DMS114 treated with DMSO at 0.1 percent for 48 hours (cell line): ENCODE results near the gene VWA7.
A peak's percentile ranks its signal among the peaks of the same experiment; 100 is the strongest.

Experiments used
- DNase-seq: peaks from one replicate; lab custom pipeline; 2025; ENCODE audit not compliant: unreplicated experiment; lab: John Stamatoyannopoulos, UW

VWA7 gene

DNA sequence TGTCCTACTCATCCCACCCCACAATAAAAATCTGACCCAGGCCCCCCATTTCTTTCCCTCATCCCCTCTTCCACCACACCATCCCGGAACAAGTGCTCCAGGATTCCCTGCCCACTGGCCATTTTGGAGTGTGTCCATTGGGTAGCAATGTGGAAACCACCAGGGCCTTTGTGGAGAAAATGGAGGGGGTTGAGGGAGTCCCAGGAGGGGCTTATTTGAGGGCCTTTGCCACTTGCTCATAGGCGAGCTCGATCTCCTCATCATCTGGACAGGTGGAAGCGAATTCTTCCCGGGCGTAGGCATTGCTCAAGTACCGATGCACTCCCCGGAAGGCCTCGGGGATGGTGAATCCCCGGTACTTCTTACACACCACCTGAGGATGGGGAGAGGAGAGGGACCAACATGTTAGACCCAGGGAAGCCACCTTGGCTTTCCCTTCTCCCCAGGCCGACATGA lies 46.5 kb downstream of the VWA7 start:
- DNase-seq, result no peak

DNA sequence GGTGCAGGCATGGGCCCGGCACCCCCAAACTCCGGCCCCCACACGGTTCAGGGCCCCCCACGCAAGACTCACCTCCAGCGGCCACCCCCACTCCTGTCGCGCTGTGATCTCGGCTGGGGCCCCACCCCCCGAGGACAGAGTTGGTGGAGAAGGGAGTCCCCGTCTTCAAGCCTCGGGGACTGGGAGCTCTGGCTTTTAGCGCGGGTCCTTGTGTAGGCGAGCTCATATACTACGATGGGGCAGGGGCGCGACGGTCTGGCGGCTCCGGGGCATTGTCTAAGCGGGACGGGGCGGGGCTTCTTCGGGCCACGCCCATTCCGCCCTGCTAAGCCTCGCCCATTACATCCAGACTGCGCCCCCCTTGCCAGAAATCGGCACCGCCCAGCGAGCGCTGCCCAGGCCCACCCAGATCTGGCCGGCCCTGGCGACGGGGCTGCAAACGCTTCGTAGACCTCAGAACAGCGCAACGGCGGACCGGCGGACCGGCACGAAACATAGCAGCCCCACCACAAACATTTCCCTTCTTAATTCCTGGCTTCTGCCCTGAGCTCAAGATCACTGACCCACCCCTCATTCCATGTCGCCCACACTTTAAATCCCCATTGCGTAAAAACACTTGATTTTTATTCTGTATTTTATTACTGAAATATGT lies 47.0 kb downstream of the VWA7 start:
- peak; percentile 89 for DNase-seq

DNA sequence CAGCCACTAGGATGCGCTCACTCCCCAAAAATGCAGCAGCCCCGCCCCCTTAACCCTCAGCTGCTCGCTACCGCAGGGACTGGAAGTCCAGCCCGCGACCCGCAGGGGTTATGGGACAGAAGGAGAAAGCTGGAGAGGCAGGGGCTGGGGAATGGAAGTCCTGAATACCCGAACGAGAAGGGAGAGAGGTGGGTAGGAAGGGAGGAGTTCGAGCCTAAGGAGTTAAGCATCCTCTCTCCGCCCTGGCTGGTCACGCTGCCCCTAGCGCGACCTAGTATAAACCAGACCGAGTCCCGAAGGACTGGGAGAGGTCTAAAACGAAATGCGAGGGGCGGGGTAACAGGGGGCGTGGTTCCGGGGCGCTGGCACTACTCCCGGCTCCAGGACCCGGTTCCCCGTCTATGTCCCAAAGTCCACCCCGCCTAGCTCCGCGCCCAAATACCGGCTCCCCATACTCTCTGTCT lies 47.6 kb downstream of the VWA7 start:
- peak; percentile 91 for DNase-seq

DNA sequence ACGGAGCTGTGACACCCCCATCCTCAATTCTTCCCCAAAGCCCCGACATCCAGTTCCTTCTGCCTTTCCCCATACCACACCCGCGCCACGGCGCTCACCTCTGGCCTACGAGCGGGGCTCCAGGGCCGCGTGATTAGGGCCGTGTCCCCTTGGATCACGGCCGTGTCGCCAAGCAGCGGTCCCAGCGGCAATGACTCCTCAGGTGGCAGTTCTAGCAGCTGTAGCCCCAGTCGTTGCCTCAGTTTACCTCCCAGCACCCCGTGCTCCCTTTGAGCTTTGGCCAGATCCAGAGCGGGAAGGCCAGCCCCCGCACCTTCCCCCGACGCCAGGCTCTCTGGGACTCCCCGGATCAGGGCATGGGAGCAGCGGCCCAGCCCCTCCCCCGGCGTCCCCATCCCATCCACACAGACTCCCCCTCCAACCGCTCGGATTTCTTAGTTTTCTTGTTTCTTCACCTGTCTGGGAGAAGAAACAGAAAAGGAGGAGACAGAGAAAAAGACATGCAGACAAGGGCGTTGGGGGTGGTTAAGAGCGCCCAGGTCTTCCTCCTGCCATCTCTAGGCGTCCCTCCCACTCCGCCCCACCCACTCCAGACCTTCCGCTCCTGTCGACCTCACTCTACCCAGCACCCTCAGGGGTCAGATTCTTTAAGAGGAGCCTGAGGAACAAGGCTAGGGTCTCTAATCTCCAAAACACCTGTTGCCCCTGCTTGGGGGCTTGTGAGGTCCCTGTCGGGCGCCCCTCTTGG lies 48.2 kb downstream of the VWA7 start, which contains the start of gene DDAH2:
DDAH2 (minus strand) TSS at position 533 of the 748 bp plus-strand sequence; CDS start at position 395, 138 bp downstream.
- DNase-seq, result no peak

DNA sequence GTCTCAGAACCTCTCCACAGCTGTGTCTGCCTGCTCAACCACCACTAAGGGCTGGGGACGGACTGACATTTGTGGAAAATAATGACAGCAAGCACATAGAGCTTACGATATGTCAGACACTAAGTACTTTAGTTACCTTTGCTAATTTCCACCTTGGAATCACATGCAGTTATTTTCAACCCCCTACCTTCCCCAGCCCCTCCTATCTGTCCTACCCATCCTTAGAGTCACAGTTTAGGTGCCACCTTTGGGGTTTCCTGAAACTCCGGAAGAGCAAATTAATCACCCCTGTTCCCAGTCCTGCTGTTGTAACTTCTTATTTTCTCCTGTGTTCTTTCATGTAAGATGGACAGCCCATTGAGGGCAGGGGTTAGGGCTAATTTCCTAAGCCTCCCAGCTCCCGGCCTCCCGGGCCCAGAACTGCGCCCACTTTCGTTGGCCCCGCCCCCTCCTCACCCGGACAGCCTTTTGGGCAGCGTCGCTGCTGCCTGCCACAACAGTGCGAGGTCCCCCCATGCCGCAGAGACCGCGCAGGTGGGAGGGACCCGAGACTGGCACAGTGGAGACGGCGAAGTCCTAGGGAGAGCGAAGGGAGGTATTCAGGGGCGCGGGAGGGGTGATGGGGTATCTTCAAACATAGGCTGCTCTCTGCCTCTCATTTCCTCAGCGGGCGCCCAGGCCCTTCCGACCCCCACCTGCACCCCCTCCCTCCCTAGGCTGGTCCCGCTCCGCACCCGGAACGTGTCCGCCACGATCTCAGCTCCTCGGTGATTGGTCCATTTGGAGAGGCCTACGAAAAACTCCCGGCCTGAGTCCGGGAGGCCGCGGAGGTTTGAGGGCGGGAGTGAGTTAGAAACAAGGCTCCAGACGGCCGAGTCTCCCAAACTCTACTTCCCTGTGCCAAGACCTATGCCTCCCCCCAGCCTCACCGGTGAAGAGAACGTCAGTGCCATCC lies 49.1 kb downstream of the VWA7 start:
- no peak for DNase-seq

DNA sequence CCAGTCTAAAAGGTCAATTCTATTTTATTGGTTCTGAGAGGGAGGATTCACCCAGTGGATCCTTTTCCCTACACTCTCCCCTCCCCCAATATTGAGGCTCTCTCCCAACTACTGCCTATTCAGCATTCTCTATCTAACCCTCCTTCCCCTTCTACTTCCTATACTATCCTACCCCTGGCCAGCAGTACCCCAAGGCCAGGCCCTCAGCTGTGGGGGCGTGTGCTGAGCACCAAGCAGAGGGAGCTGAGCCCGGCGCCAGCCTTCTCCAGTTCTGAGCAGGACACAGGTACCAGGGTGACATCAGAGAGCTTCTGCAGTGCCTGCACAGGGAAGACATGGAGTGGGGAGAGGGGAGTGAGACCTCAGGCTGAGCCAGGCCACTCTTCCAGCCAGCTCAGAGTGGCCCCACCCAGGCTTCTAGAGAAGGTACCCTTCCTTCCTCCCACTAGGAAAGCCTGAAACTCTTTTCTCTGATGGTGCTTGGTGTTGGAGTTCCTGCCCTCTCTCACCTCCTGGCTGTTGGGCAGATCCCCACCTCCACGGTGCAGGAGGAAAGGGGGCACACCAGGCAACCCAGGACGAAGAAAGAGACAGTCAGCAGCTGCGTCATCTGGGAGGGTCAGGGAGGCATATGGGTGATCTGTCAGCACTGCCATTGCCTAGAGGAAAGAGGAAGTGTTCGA lies 50.0 kb downstream of the VWA7 start:
- DNase-seq, result no peak

DNA sequence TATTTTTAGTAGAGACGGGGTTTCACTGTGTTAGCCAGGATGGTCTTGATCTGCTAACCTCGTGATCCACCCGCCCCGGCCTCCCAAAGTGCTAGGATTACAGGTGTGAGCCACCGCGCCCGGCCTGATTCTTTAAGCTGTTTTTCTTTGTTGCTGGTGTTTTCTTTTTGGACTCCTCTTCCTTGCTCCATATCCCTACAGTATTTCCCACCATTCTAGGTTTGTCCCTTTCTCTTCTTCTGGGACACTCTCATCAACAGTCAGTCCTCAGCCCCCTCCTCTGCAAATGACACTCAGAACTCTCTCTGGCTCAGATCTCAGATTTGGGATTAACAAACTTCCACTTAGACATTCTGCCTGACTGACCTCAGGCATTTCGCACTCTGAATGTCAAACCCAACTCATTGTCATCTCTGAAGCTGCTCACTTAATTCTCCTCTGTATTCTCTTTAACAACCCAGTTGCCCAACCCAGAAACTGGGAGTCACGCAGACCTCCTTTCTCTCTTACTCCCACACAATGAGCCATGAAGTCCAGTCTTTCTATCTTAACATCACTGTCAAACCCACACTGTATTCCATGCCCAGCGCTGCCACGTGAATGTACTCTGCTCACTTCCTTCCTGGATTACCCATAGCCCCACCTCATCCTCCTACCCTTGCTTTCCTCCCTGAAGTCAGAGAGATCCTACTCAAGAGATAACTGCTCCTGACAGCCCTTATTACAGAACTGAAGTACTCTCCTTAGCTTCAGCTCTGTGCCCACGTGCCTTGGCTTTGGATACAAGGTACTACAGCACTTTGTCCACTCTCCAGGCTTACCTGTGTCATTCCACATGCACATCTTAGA lies 51.4 kb downstream of the VWA7 start:
- DNase-seq, result no peak

DNA sequence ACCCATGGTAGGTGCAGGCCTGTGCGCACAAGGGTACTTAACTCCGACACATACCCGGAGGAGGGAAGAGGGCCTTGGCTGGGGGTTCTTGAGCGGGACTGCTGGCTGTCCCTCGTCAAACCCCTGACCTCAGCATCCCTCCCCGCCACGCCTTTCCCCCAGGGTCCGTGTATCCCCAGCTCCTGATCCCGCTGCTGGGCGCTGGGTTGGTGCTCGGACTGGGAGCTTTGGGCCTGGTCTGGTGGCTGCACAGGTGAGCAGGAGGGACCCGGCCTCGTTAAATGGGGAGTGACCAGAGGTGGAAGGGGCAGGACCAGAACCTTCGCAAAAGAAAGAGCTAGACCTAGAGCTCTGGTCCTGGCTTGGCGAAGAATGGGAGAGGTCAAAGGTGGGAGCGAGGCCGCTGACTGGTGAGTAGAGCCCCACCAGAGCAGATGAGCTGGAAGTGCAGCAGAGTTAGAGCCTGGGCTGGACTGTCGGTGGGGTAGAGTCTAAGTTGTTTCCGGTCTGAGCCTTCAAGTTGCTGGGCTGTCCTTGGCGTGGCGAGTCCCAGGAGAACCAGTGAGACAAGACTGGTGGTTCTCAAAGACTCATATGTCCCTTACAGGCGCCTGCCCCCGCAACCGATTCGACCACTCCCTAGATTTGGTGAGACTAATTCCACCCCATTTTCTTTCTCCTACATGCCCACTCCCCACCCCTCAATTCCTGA lies 53.0 kb downstream of the VWA7 start:
- no peak for DNase-seq

DNA sequence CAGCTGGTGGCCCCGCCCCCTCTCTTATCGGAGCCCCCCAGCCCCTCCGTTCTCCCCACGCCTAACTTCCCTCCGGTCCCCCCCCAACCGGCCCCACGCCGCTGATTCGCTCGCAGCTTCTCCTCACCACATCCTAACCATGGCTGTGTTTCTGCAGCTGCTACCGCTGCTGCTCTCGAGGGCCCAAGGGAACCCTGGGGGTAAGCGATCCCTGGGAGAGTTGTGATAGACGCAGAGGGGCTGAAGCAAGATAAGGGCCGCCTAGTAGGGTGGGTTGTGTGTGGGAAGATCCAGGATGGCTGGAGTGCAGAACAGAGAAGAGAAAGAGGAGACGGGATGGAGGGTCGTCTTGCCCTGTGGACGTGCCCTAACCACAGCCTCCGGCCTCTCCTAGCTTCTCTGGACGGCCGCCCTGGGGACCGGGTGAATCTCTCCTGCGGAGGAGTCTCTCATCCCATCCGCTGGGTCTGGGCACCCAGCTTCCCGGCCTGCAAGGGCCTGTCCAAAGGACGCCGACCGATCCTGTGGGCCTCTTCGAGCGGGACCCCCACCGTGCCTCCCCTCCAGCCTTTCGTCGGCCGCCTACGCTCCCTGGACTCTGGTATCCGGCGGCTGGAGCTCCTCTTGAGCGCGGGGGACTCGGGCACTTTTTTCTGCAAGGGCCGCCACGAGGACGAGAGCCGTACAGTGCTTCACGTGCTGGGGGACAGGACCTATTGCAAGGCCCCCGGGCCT lies 53.7 kb downstream of the VWA7 start, which contains the start of gene MPIG6B:
MPIG6B (plus strand) TSS at position 129 of the 735 bp plus-strand sequence; CDS start at position 140, 11 bp downstream.
- DNase-seq, result no peak

DNA sequence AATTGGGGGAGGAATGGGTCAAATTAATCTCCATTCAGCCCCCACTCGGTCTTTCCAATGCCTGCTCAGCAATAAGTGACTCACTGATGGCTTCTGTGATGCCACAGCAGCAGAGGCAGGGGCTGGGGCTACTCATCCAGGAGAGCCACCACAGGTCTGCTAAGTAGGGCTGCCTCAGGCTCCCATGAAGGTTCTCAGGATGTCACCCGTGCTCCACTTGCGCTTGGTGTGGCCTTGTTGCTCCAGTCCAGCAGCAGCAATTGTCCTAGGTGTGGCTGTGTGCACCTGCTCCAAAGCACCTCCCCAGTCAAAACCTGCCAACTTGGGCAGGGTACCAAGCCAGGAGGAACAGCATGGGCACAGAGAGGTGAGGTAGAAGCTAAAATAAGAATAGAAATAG lies 55.0 kb downstream of the VWA7 start:
- DNase-seq, result no peak

DNA sequence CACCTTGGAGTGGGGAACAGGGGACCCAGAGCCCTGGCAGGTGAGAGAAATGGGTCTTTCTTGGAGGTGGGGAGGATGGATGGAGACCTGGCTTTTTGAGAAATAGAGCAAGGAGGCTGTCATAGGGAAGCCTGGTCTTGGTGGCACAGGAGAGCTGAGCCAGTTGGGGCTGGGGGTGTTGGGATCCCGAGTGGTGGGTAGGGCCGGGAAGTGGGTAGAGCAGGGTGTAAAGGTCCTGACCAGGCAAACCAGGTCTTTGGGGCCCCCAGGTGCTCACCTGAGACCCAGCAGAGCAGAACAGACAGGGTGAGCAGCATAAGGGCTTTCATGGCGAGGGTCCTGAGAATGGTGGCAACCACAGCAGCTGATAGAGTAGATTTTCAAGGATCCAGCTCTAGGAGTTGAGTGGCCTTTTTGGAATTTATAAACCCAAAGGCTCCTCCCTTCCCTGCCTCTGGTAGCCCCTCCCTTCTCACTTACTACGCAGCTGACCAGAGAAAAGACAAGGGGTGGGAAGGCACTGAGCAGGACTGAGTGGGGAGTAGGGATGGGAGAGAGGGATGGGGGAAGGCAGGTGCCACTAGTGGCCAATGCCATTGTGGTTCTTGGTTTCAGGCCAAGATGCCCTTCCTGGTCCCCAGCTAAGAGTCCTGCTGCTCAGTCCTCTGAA lies 55.6 kb downstream of the VWA7 start, which contains the start of gene LY6G6C:
LY6G6C (minus strand) TSS at position 396 of the 670 bp plus-strand sequence; CDS start at position 329, 67 bp downstream.
- DNase-seq, result no peak

DNA sequence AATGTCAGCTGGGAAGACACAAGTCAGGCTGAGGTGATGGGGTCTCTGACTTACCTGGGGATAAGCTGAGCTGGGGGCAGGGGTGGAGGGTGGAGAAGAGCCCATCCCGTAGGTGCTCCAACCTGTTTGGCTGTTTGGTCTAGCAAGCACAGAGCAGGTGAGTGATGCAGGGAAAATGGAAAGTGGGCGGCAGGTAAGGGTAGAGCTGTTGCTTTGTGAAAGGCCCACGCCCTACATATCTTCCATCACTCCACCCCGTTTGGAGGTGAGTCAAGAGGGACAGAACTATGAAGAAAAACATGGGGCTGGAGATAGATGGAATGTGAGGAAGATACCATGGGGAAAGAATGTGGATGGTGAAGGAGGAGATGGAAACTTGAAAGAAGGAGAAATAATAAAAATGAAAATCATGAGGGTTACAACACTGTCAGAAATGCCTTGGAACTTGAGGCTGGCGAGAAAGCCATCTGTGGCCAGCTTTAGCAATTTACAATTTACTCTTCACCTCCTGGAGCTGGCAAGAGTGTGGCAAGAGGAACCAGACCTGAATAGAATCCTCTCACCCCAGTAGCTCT lies 56.8 kb downstream of the VWA7 start:
- DNase-seq, result no peak

DNA sequence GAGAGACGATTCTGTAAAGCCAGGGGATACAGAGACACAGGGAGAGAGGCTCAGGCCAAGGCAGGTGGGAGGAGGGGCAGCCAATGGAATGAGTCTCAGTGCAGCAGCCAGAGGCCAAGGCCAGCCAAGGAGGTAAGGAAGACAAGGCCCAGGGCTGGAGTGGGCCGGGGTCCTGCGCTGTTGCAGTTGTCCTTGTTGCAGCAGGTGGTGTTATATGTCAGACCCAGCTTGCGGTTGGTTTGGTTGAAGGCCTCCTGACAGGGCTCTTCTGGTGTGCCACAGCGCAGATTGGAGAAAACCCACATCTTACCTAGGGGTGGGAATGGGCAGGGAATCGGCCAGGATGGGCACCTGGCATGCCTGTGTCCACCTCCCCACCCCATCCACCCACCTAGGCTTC lies 58.1 kb downstream of the VWA7 start:
- no peak for DNase-seq

DNA sequence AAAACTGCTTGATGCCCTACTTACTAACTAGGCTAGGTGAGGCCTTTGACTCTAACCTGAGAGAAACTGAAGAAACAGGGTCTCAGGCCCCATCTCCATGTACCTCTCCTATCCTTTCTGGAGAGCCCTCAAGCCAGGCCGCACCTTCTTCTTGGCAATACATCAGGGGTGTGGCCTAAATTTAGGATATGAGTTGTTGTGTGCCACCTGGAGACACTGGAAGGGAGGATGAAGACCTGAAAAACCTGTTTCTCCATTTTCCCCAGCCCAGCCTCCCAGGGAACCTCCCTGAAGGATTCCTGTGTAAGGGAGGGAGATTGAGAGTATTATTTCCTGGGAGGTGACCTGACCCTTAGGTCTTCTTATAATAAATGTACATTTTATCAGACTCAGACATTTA lies 58.9 kb downstream of the VWA7 start:
- DNase-seq, result no peak

DNA sequence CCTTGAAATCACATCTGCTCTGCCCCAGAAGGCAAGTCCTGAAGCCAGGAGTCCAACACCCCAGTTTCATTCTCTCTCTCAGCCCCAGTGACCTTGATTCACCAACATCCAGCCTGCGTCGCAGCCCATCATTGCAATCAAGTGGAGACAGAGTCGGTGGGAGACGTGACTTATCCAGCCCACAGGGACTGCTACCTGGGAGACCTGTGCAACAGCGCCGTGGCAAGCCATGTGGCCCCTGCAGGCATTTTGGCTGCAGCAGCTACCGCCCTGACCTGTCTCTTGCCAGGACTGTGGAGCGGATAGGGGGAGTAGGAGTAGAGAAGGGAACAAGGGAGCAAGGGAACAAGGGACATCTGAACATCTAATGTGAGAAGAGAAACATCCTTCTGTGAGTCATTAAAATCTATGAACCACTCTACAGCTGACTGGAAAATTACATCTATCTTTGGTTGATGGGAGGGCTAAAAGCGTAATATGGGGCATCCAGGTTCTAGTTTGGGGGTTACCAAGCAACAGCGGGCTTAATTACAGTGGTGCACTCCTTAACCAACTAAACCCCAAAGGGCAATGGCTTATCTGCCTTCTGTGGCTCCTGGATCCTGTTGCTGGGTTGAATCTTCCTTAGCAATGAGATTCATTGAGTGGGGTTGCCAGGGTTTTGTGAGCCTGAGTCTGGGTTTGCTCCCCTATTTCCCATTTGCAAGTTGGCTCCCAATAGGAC lies 59.5 kb downstream of the VWA7 start:
- DNase-seq, result no peak
